ENCODE results near the gene HS3ST3A1.

Gene HS3ST3A1

GRCh38 chr17:13545941-13546340, 55.8 kb downstream of the HS3ST3A1 start:
- no peak for TF ChIP-seq CTCF (conservative IDR thresholded peaks at IDR 0.05; ENCODE audit: low read depth)
- CTCF ChIA-PET, result interaction anchor here (0.6 kb wide), 1 partner anchor 1723 kb away, joined by 4 read pairs; no protein-coding TSS in a partner anchor
- DNase-seq (ENCODE audit: low spot score), result no peak
- no peak overlapping the region for H3K27ac ChIP-seq
- POLR2A ChIA-PET (ENCODE audit: low non-redundant PET), result no interaction called here

GRCh38 chr17:13544765-13545164, 57.0 kb downstream of the HS3ST3A1 start:
- POLR2A ChIA-PET (ENCODE audit: low non-redundant PET), result no interaction called here
- CTCF ChIA-PET, result interaction anchor here (0.8 kb wide), 1 partner anchor 190 kb away, joined by 4 read pairs; no protein-coding TSS in a partner anchor
- no peak for TF ChIP-seq CTCF (conservative IDR thresholded peaks at IDR 0.05; ENCODE audit: low read depth)
- H3K27ac ChIP-seq, result peak overlapping the region; percentile 77
- no peak for DNase-seq (ENCODE audit: low spot score)

GRCh38 chr17:13544292-13544691, 57.4 kb downstream of the HS3ST3A1 start:
- peak; percentile 71 for DNase-seq (ENCODE audit: low spot score)

GRCh38 chr17:13542636-13543035, 59.1 kb downstream of the HS3ST3A1 start:
- ChIA-PET POLR2A (ENCODE audit: low non-redundant PET) (no interaction called here), CTCF (no interaction called here)
- H3K27ac ChIP-seq, result no peak overlapping the region
- no peak for DNase-seq (ENCODE audit: low spot score)
- no peak for TF ChIP-seq CTCF (conservative IDR thresholded peaks at IDR 0.05; ENCODE audit: low read depth)

More at GRCh38 chr17:13544292-13544691, 57.4 kb downstream of the HS3ST3A1 start:
- ChIA-PET POLR2A (ENCODE audit: low non-redundant PET) (no interaction called here), CTCF (interaction anchor here (0.8 kb wide), 1 partner anchor 190 kb away, joined by 4 read pairs; no protein-coding TSS in a partner anchor)
- H3K27ac ChIP-seq, result peak overlapping the region; percentile 77
- TF ChIP-seq CTCF (conservative IDR thresholded peaks at IDR 0.05; ENCODE audit: low read depth), result no peak

- no peak overlapping the region for H3K27ac ChIP-seq
- no peak for TF ChIP-seq CTCF (conservative IDR thresholded peaks at IDR 0.05; ENCODE audit: low read depth)
- POLR2A ChIA-PET (ENCODE audit: low non-redundant PET), result no interaction called here
- peak; percentile 80 for DNase-seq (ENCODE audit: low spot score)
- CTCF ChIA-PET, result no interaction called here
These were observed 60.7 kb downstream of the HS3ST3A1 start for GRCh38 chr17:13541032-13541480.

GRCh38 chr17:13540546-13540945, 61.2 kb downstream of the HS3ST3A1 start:
- ChIA-PET POLR2A (ENCODE audit: low non-redundant PET) (no interaction called here), CTCF (no interaction called here)
- no peak for DNase-seq (ENCODE audit: low spot score)
- no peak for TF ChIP-seq CTCF (conservative IDR thresholded peaks at IDR 0.05; ENCODE audit: low read depth)
- H3K27ac ChIP-seq, result no peak overlapping the region
